GM19043 (cell line): Measurements from ENCODE around the gene S100A12.
"Not testable (repeated sequence)": the region's sequence is repeated elsewhere in the genome, so short reads cannot be mapped to it uniquely, and the experiment has no call there.

Source experiments
- ATAC-seq: cut with Tn5 transposase; IDR thresholded peaks from one replicate; pipeline ENCODE4 v1.9.1; 2021; ENCODE audit warnings: low read depth; ENCODE audit not compliant: unreplicated experiment

The S100A12 gene

GRCh38 chr1:153354515-153355193 lies 20.8 kb downstream of the S100A12 start:
- no peak for ATAC-seq

GRCh38 chr1:153353226-153353947 lies 22.0 kb downstream of the S100A12 start:
- no peak for ATAC-seq

- ATAC-seq = peak; percentile 63
These were observed 22.9 kb downstream of the S100A12 start for GRCh38 chr1:153352523-153352922.

- ATAC-seq = no peak
These were observed 25.0 kb downstream of the S100A12 start for GRCh38 chr1:153350321-153350957.

GRCh38 chr1:153349363-153350320 lies 25.8 kb downstream of the S100A12 start:
- no peak for ATAC-seq

GRCh38 chr1:153348511-153349362 lies 26.7 kb downstream of the S100A12 start, which contains the start of gene PGLYRP4:
PGLYRP4 (minus strand) TSS chr1:153348841; CDS start chr1:153347932, 909 bp downstream.
- ATAC-seq = no peak

DNA sequence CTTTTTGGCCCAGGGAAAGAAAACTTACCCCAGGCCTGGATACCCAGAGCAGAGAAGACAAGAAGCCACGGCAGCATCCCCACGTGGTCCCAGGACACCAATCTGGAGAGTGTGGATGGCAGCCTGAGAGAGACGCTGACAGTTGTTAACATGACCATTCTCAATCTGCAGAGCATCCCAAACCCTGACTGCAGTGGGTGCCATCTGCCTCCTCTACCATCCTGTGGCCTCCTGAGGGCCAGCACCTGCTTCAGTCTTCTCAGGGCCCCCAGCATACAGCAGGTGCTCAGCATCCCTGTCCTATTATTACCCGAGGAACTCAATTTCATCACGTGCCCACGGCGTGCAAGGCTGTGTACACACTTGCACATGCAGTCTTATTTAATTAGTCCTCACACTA lies 27.6 kb downstream of the S100A12 start:
- no peak for ATAC-seq

GRCh38 chr1:153347049-153347448 lies 28.4 kb downstream of the S100A12 start:
- not testable (repeated sequence) for ATAC-seq

- no peak for ATAC-seq
These were observed 29.2 kb downstream of the S100A12 start for GRCh38 chr1:153346077-153346723.

DNA sequence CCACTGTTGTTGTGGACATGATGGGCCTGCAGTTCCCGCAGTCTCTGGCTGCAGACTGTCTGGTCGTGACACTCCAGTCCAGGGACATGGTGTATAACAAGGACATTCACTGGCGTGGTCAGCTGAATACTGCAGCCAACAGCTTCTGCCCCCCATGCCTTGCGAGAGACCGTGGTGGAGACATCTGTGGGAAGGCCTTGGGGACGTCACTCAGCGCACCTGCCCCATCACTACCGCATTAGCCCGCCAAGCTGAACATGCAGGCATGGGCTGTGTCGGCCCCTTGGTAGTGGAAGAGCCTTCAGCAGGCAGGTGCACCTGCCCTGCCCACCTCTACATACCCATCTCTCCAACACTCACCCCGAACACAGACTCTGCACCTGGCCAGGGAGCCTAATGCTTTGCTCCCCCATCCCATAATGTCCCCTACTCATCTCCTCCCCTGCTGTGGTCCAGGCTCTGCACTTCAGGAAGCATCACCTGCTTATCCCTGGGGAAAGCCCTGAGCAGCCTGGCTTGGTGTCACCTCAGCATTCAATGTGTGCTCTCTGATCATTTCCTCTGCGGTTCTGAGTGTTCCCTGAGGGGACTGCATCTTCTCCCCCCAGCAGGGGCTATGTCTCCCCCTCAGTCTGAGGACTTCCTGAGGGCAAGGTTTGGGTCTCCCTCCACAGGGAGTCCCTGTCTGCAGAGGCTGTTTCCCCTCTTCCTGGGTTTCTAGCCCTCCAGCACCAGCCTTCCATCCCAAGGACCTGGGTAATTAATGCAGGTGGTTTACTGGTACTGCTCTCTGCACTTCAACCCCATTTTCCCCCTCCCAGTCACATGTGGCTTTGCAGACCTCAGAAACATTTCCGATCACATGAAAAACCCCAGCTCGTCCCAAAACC lies 30.0 kb downstream of the S100A12 start:
- ATAC-seq = no peak

- ATAC-seq = no peak
These were observed 30.7 kb downstream of the S100A12 start for GRCh38 chr1:153344718-153345025.

DNA sequence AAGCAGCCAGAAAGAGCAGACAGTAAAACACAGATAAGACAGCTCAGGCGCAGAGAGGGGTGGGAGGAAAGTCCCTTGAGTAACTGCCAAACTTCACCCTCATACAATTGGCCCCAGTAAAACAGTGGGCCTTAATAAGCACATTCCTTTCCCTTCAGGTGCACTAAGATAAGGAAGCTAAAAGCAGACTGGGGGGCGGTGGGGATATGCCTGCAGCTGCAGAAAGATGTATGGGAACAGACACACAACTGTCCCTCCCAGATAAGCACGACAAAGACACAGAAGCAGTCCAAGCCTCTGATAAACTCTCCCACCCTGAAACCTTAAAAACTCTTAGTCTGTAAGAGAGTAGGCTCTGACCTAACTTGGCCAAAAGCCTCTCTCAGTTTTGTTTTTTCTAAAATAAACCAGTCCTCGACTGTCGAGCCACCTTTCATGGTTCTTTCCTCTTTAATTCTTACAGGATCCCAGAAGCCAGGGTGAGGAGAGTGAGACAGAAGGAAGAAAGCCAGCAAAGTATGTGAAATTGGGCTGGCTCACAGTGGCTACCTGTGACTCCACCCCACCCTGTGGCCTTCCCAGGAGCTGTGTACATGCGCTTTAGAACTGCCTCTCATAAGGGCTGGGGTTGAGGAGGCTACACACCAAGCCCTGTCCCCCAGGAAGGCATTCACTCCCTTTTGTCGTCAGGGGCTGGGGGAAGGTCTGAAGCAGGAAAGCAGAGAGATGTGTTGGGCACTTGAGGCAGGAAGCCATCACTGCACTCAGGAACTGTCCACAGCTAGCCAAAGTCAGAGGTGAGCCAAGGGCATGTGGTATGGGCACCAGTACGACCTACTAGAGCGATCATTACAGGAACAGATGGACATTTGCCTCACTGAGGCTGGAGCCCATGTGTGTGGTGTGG lies 31.4 kb downstream of the S100A12 start:
- ATAC-seq = no peak

DNA sequence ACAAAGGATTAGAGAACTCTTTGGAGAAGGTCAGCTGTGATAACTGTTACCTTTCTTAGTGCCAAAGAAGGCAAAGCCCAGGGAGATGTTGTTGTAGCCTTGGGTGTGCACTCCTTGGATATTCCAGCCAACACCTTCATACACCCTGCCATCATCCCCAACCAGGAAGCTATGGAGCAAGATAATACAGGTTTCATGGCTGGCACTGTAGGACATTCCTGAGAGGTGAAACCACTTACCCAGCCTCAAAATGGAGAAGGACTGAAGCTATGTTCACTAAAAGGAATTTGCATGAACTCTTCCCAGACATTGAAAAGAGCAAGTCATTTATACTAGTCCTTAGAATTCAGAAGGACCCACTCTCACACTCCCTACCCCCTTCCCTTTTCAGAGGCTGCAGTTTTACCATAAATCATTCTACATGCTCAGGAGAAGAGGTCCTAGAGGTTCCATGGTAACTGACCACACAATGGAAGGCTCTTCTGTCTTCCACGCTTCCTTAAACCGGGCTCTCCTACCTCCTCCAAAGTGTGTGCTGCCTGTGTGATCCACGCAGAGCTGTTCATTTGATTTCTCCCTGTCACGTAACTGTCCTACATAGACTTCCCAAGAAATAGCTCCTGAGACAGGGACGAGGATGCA lies 32.3 kb downstream of the S100A12 start:
- ATAC-seq = no peak

DNA sequence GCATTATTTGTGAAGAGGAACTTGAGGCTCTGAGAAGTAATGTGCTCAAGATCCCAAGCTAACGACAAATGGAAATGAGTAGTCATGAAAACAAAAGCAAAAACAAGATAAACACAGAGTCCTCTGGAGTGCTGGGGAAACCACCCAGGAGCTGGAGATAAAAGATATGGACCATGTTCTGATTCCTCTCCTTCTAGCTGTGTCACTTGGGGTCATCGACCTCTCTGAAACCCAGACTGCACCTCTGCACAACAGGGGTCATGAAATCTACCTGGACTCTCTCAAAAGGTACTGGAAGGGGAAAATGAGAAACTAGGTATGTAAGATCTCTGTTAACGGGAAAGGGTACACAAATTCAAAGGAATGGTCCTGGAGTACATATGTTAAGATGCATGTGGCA lies 33.2 kb downstream of the S100A12 start:
- no peak for ATAC-seq

DNA sequence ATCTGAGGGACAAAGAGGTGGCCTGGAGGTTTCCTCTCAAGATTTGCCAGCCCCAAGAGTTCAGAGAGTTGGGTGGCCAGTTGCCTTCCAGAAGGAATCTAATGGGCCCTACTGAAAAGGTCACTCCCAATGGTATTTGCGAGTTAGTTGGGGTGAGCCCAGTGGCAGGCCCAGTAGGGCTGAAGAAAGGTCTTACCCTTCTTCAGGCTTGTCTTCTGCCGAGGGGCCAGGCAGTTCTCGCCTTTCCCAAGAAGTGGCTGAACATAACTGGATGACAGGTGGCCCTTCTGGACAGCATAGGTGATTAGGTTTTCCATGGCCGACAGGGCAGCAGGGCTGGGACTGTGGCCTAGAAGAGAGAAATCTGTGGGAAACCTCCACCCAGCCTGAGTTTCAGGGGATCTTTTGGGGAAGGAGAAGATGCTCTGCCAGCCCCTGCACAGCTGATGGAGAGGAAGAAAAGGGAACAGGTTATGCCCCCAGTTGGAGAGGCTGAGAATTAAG lies 33.9 kb downstream of the S100A12 start:
- ATAC-seq = no peak

- no peak for ATAC-seq
These were observed 35.1 kb downstream of the S100A12 start for GRCh38 chr1:153340356-153340755.

GRCh38 chr1:153339802-153340201 lies 35.6 kb downstream of the S100A12 start:
- ATAC-seq = no peak
